HG02970 (cell line): ENCODE measurements around the gene NDN.

Source experiments
- ATAC-seq: cut with Tn5 transposase; IDR thresholded peaks from one replicate; pipeline ENCODE4 v1.9.1; 2021; ENCODE audit warnings: mild to moderate bottlenecking, moderate library complexity, moderate number of reproducible peaks; ENCODE audit not compliant: unreplicated experiment, low FRiP score

The NDN gene

GRCh38 chr15:23644829-23645228 is 42.3 kb downstream of the NDN start:
- ATAC-seq = no peak

- no peak for ATAC-seq
Observed at GRCh38 chr15:23642413-23643044, 44.6 kb downstream of the NDN start.
